ENCODE results near the gene ING4. TPM values are rescaled to one million over a fixed set of nuclear protein-coding genes. Genes with fewer than 3 reads are reported as not detected.

Gene ING4
- total and polyA plus RNA-seq, 2 of the 4 experiments (the other 2 are of a cell fraction) = 22.0 to 47.5 TPM

- Histone ChIP-seq H3K27me3 (ENCODE audit: control insufficient read depth, insufficient read depth, low read length) (no peaks in the 10 kb centered on the region), H4K8ac (ENCODE audit: low read depth in 2 of 2, low read length in 2 of 2) (no peak overlapping the region), H3K27ac (ENCODE audit: insufficient read depth, low read length) (no peak overlapping the region), H3K9ac (ENCODE audit: low read depth, low read length) (no peak overlapping the region), H2BK20ac (ENCODE audit: low read depth, low read length) (no peak overlapping the region), H3K9me1 (ENCODE audit: insufficient read depth, low read length) (no peaks in the 10 kb centered on the region), H4K91ac (ENCODE audit: insufficient read depth, low read depth, low read length) (no peak overlapping the region), H3K9me3 (ENCODE audit: control insufficient read depth, insufficient read depth, low read length) (no peaks in the 10 kb centered on the region), H3K36me3 (ENCODE audit: control insufficient read depth, insufficient read depth, low read length) (peaks cover 4% of the 10 kb centered on the region; the same call in 1 of the 2 replicates), H3K18ac (ENCODE audit: low read depth, low read length) (no peak overlapping the region), H3K23ac (ENCODE audit: low read depth, low read length) (no peak overlapping the region), H3K14ac (replicated peaks; ENCODE audit: low read depth, low read length) (no peak overlapping the region), H3K79me1 (ENCODE audit: low read depth in 1 of 2, low read length in 2 of 2) (peaks cover 11 to 34% of the 10 kb centered on the region in 2 experiments; a peak in 3 of 4 replicates), H3K4me3 (ENCODE audit: insufficient read depth, low read depth, low read length) (no peak overlapping the region), H2BK5ac (ENCODE audit: low read depth, low read length, poor library complexity, severe bottlenecking) (no peak overlapping the region), H2BK15ac (ENCODE audit: low read depth, low read length) (no peak overlapping the region), H4K20me1 (ENCODE audit: insufficient read depth, low read length) (no peaks in the 10 kb centered on the region), H3K4me1 (ENCODE audit: control insufficient read depth, insufficient read depth, low read length) (peaks cover 5% of the 10 kb centered on the region), H2BK120ac (ENCODE audit: low read depth, low read length) (no peak overlapping the region), H2AK5ac (ENCODE audit: low read depth, low read length) (no peak overlapping the region), H2AFZ (replicated peaks; ENCODE audit: low read length, poor library complexity) (peak overlapping the region; percentile 38), H3K4me2 (ENCODE audit: low read depth, low read length) (no peak overlapping the region), H3K56ac (ENCODE audit: extremely low read depth, insufficient read depth, low read length) (no peak overlapping the region), H4K5ac (ENCODE audit: low read depth, low read length) (no peak overlapping the region), H3K4ac (ENCODE audit: low read depth, low read length) (no peak overlapping the region), H2AK9ac (replicated peaks; ENCODE audit: low read depth, low read length, poor library complexity) (no peak overlapping the region)
- in situ Hi-C loops (cut with MboI; ENCODE audit: low sequenced_read_pairs) = no loop called here
- ChIA-PET POLR2A (ENCODE audit: unreplicated experiment) (no interaction called here), CTCF (no interaction called here)
- TF ChIP-seq MAZ (IDR thresholded peaks at IDR 0.05; ENCODE audit: borderline replicate concordance, low read depth, low read length) = peak; percentile 64; the same call in 1 of the 2 replicates
- no peak for TF ChIP-seq RFX5 (IDR thresholded peaks at IDR 0.05; ENCODE audit: low read depth, low read length)
- no peak for TF ChIP-seq ELK1 (IDR thresholded peaks at IDR 0.05; ENCODE audit: borderline replicate concordance, low read depth, low read length)
- intact Hi-C loops (cut with micrococcal nuclease) = no loop called here
- BruUV-seq (replicated peaks) = no TSS peak
- dilution Hi-C loops (cut with HindIII; ENCODE audit: low sequenced_read_pairs, unreplicated experiment) = no loop called here
- no CpG with 5 or more reads among the region's 4 CpGs for WGBS, 2 experiments (ENCODE audit: extremely low coverage in 2 of 2, insufficient read length in 1 of 2)
- ATAC-seq (ENCODE audit: low read depth) (no peak), DNase-seq (peak; percentile 74)
Observed at GRCh38 chr12:6691473-6691872, 28.6 kb upstream of the ING4 start.
